ENCODE measurements around the gene HOXA13. TPM values are rescaled to one million over a fixed set of nuclear protein-coding genes. Genes with fewer than 3 reads are reported as not detected.
A peak's percentile ranks its signal among the peaks of the same experiment; 100 is the strongest.

Gene HOXA13
- not detected in 2 replicates for total RNA-seq
- long read RNA-seq: 0 reads

- no peaks in the 10 kb centered on the region for H3K9me3 Mint-ChIP-seq
- peaks cover 95% of the 10 kb centered on the region for H3K27me3 Mint-ChIP-seq (ENCODE audit: low read depth)
- no peak within 1 kb of the TSS for H3K27ac Mint-ChIP-seq (ENCODE audit: unreplicated experiment)
- no peak for TF ChIP-seq CTCF (conservative IDR thresholded peaks at IDR 0.05)
- no peaks in the 10 kb centered on the region for H3K36me3 Mint-ChIP-seq (ENCODE audit: low read depth)
- peak within 1 kb of the TSS; percentile 76 for H3K4me3 Mint-ChIP-seq
- DNase-seq (ENCODE audit: low read depth, low spot score): no peak
- peaks cover 7% of the 10 kb centered on the region for H3K4me1 Mint-ChIP-seq
These were observed at the start of gene HOXA13 for GRCh38 chr7:27199849-27200760. Gene HOXA13 (minus strand): TSS chr7:27200091. CDS start chr7:27200077, 14 bp downstream.

- no peak for DNase-seq (ENCODE audit: low read depth, low spot score)
- no peak for TF ChIP-seq CTCF (conservative IDR thresholded peaks at IDR 0.05)
- peaks cover 5% of the 10 kb centered on the region for H3K36me3 Mint-ChIP-seq (ENCODE audit: low read depth)
- peaks cover 13% of the 10 kb centered on the region for H3K4me1 Mint-ChIP-seq
- H3K4me3 Mint-ChIP-seq: no peak overlapping the region
- H3K27ac Mint-ChIP-seq (ENCODE audit: unreplicated experiment): no peak overlapping the region
- peaks cover 98% of the 10 kb centered on the region for H3K27me3 Mint-ChIP-seq (ENCODE audit: low read depth)
- no peaks in the 10 kb centered on the region for H3K9me3 Mint-ChIP-seq
These were observed 49.2 kb upstream of the HOXA13 start for GRCh38 chr7:27248911-27249723.

- Mint-ChIP-seq H3K4me1 (peaks cover 16% of the 10 kb centered on the region), H3K27me3 (ENCODE audit: low read depth) (peaks cover 98% of the 10 kb centered on the region), H3K4me3 (no peak overlapping the region), H3K27ac (ENCODE audit: unreplicated experiment) (no peak overlapping the region), H3K9me3 (no peaks in the 10 kb centered on the region), H3K36me3 (ENCODE audit: low read depth) (peaks cover 6% of the 10 kb centered on the region)
- no peak for DNase-seq (ENCODE audit: low read depth, low spot score)
- no peak for TF ChIP-seq CTCF (conservative IDR thresholded peaks at IDR 0.05)
These were observed 48.5 kb upstream of the HOXA13 start for GRCh38 chr7:27248427-27248806.

- Mint-ChIP-seq H3K27me3 (ENCODE audit: low read depth) (peaks cover 97% of the 10 kb centered on the region), H3K36me3 (ENCODE audit: low read depth) (peaks cover 6% of the 10 kb centered on the region), H3K9me3 (no peaks in the 10 kb centered on the region), H3K4me1 (peaks cover 16% of the 10 kb centered on the region), H3K27ac (ENCODE audit: unreplicated experiment) (no peak overlapping the region), H3K4me3 (no peak overlapping the region)
- no peak for DNase-seq (ENCODE audit: low read depth, low spot score)
- TF ChIP-seq CTCF (conservative IDR thresholded peaks at IDR 0.05): no peak
These were observed 47.8 kb upstream of the HOXA13 start for GRCh38 chr7:27247452-27248426.

- Mint-ChIP-seq H3K4me1 (peaks cover 21% of the 10 kb centered on the region), H3K9me3 (no peaks in the 10 kb centered on the region), H3K27me3 (ENCODE audit: low read depth) (peaks cover 97% of the 10 kb centered on the region), H3K36me3 (ENCODE audit: low read depth) (peaks cover 6% of the 10 kb centered on the region), H3K27ac (ENCODE audit: unreplicated experiment) (no peak overlapping the region), H3K4me3 (no peak overlapping the region)
- TF ChIP-seq CTCF (conservative IDR thresholded peaks at IDR 0.05): no peak
- DNase-seq (ENCODE audit: low read depth, low spot score): no peak
These were observed 47.1 kb upstream of the HOXA13 start for GRCh38 chr7:27247000-27247399.
